Stimulated activated CD4-positive, alpha-beta T cell treated with anti-CD3 and anti-CD28 coated beads, Interleukin-15, amount 100 ng/mL, for 48 hours (primary cell): ENCODE measurements around the gene LBX2.

Experiments used
- DNase-seq, 2 donors: peaks; one replicate each; pipeline ENCODE4 v3.0.0-alpha.2; 2020; ENCODE audit warnings: low read depth in 2 of 2

Gene LBX2

GRCh38 chr2:74525717-74526648 lies 26.6 kb upstream of the LBX2 start, which contains the start of gene DQX1:
Gene DQX1 (minus strand): TSS chr2:74526231. CDS start chr2:74525729, 502 bp downstream.
- no peak for DNase-seq

- no peak for DNase-seq
Measured at GRCh38 chr2:74524955-74525716, 25.7 kb upstream of the LBX2 start.

GRCh38 chr2:74524005-74524404 lies 24.6 kb upstream of the LBX2 start:
- DNase-seq = no peak

DNA sequence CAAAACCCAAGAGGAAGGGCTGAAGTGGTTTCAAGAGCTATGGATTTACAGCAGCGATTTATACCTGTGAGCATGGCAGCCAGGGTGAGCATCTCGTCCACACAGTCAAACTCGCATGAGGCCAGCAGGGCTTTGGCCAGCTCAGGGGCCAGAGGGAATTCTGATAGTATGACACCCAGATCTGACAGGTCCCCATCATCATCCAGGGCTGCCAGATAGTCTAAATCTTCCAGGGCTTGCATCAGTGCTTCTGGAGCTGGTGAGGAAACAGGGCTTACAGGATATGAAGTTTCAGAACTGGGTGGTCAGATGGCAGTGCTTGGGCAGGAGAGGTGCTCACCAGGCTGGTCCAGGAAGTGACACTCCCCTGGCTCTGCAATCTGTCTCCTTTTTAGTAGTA lies 23.1 kb upstream of the LBX2 start:
- no peak for DNase-seq

GRCh38 chr2:74516650-74517049 lies 17.2 kb upstream of the LBX2 start:
- no peak for DNase-seq

DNA sequence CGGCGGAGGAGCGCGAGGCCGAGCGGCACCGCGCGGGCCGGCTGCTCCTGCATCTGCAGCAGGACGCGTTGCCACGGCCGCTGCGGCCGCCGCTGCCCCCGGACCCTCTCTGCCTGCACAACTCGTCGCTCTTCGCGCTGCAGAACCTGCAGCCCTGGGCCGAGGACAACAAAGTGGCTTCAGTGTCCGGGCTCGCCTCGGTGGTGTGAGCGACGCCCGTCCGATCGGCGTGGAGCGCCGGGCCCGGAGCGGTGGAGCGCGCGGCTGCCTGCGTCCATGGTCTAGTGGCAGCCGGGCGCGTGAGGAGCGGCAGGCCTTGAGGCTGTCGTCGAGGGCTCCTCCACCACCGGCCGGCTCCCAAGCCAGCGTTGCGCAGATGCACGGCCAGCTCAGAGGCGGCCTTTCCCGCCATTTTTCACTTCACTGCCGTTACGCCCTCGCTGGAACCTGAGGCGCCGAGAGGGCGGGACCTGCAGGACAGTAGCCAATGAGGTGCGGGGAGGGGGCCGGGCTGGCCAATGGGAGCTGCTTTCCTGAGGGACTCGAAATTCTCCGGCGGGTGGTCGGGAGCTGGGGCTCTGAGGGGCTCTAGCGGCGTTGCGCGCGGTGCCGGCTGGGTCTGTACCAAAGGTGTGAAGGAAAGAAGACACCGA lies 16.7 kb upstream of the LBX2 start:
- DNase-seq = peak; percentile 63 to 72

DNA sequence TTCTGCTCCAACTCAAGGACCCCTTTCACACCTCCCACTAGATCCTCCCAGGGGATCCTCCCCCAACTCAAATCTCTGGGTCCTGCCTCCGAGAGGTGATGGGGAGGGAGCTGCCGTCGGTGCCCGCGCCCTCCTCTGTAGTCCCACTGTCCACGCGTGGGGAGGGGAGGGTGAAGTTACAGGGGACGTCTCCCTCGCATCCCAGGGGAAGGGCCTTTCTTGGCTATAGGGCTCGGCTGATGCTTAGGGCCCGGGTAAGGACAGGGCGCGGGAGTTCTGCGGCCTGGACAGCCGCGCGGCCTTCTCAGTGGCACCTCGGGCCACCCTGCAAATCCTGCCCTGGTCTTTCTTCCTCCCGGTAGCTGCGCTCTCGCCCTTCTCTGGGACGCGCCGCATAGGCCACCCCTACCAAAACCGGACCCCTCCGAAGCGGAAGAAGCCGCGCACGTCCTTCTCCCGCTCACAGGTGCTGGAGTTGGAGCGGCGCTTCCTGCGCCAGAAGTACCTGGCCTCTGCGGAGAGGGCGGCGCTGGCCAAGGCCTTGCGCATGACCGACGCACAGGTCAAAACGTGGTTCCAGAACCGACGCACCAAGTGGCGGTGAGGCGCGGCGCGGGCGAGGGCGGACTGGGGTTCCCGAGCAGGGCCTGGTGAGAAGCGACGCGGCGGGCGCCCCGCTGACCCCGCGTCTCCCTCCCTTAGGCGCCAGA lies 16.0 kb upstream of the LBX2 start:
- DNase-seq = no peak

DNA sequence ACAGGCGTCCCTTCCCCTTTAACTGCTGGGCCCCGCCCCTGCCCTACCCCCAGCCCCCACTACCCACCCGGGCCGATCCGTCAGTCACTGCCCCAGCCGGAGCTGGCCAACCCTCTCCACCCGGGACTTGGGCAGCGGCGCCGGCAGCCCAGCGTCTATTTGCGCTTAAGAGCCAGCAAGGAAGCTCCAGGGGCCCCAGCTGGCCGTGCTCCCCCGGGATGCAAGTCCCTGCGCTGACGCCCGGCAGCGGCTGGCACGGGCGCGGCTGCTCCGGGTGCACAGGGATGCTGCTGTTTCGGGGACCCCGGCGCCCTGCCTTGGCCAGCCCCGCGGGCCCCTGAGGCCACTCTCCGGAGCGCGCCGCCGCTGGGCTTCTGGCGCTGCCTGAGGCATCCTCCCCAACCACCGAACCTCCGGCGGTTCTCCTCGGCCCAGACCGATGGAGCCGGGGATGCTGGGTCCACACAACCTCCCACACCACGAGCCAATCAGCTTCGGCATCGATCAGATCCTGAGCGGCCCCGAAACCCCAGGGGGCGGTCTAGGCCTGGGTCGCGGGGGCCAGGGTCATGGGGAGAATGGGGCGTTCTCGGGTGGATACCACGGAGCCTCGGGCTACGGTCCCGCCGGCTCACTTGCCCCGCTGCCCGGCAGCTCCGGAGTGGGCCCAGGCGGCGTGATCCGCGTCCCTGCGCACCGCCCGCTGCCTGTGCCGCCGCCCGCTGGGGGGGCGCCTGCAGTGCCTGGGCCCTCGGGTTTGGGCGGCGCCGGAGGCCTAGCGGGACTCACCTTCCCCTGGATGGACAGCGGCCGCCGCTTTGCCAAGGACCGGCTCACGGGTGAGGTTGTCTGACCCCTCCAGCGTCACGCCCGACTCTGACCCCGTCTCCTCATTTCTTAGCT lies 15.2 kb upstream of the LBX2 start, which contains the start of gene TLX2:
TSS of gene TLX2 (plus strand) at position 83 of the 903 bp plus-strand sequence. CDS start at position 440, 357 bp downstream.
- DNase-seq = no peak

DNA sequence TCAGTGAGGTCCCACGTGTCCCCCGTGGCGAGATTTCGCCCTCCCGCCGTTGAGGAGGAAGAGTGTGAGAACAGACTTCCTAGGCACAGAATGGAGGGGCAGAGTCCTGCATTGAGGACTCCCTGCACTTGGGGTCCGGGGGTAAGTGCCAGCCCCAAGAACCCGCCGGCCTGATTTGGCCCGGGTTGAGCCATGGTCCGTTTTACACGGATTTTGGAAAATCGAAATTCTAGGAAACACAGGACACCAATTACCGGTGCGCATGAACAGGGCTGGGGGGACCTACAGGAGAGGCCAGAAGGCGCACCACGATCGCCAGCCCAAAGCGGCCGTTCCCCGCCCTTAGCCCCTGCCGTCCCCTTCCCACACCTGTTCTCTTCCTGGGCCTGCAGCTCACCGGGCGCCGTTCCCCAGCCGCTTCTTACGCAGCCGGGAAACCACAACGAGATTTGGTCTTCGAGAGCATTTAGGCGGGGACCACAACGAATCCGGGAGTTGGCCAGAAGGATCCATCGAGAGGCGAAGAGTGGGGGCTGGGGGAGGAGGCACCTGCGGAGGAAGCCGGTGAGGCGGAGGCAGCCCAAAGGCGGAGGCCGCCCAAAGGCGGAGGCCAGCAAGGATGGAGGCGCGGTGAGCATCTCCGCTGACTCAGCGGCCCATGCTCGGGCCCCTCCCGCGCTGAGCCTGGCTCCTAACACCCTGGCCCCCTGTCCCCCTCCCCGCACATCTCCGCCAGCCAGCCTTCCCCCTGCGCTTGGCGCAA lies 14.4 kb upstream of the LBX2 start:
- DNase-seq = no peak

DNA sequence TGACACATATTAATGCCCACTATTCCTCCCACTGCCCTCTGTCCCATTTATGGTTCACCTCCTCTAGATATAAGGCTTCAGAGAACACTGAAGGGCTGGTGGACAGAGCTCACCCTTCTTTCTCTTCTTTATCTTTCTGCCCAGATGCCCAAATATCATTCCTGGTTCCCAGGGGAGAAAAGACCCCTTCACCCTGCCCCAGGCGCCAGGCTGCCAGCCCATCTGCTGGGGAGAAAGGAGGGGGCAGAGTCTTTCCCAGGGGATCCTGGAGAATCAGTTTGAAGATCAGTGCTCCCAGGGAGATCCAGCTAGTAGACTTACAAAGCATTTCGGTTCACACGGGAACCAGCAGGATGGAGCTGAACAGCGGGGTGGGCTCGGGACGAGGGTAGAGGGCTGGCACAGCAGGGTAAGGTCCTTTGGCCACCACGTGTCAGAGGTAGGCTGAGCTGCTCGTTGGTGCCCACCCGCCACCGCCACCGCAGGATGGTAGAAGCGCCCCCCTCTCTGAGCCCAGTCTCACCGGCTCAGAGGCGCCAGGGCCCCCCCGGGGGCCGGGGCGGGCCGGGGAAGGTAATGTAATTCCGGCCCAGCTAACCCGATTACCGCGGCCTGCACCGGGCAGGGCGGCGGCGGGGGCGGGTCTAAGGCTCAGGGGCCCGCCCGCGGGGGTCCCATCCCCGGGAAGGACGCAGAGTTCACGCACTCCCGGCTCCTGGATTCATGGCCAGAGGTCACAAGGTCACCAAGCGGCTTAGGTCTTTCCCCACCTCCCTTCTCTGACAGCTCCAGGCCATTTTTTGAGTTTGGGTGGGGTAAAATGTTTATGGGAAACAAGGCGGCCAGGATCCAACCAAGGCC lies 13.6 kb upstream of the LBX2 start:
- no peak for DNase-seq

- DNase-seq = no peak
Measured at GRCh38 chr2:74511104-74511989, 11.9 kb upstream of the LBX2 start.

GRCh38 chr2:74510272-74510671 lies 10.9 kb upstream of the LBX2 start:
- DNase-seq = no peak

GRCh38 chr2:74507926-74508520 lies 8.6 kb upstream of the LBX2 start:
- DNase-seq = no peak

DNA sequence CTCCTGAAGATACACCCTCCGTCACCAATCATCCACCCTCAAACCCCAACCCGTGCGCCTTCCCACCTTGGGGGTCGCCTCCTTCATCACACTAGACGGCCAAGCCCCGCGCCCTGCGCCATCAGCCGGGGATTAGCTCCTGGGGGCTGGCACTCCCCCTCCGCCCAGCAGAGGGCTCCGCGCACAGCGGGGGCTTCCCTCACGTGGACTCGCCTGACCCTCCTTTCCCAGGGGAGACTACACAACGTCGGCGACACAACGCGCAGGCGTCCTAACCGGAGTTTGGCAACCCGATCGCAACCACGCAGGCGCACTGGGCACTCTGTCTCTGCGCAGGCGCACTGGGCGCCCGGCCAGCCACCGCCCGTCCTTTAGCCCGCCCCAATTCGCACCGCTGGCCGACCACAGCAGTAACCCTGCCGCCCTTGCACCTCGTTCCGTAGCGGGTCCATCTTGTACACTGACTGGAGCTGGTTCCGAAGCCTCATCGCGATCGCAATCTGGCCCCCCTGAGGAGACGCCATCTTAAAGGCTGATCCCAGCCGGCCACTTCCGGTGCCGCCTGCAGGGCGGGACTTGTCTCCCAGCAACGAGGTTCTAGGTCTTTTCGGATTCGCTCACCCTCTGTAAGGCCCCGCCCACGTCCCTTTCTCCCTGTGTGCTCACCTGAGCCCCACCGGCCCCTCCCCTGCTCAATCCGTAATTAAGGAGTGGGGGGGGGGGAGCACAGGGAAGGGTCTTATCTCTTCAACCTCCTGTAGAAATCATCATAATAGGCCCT lies 7.9 kb upstream of the LBX2 start, which contains the start of gene PCGF1:
TSS of gene PCGF1 (minus strand) at position 551 of the 781 bp plus-strand sequence. CDS start at position 524, 27 bp downstream.
- DNase-seq = peak; percentile 96 to 99

GRCh38 chr2:74505448-74506246 lies 6.2 kb upstream of the LBX2 start:
- DNase-seq = no peak
